Epithelial cell of proximal tubule (primary cell): ENCODE results near the gene SNED1. TPM values are rescaled to one million over a fixed set of nuclear protein-coding genes. Genes with fewer than 3 reads are reported as not detected.

ENCODE experiments used
- DNase-seq: peaks from one replicate; pipeline ENCODE4 v3.0.0-alpha.2; 2011; ENCODE audit warnings: low read depth
- H3K4me3 ChIP-seq: 2 replicates; pipeline ENCODE4 v1.5.1; 2011; ENCODE audit warnings: low read depth, mild to moderate bottlenecking, low read length
- CTCF ChIP-seq: conservative IDR thresholded peaks from 2 replicates; pipeline ENCODE4 v1.5.1; 2012; ENCODE audit warnings: low read depth, mild to moderate bottlenecking, low read length
- total RNA-seq: library from RNA; depleted of rRNA; stranded (reverse); fragments of >200 nt; gene quantifications from 2 replicates; pipeline ENCODE4 v1.2.3, GENCODE V29; 2015

The SNED1 gene
- total RNA-seq, 1 donor from 2014 or later: 0.29 TPM

- no peak overlapping the region for H3K4me3 ChIP-seq
- DNase-seq: no peak
- TF ChIP-seq CTCF: no peak
These were observed 17.0 kb downstream of the SNED1 start for GRCh38 chr2:241015439-241015838.

GRCh38 chr2:241017228-241017940, 19.0 kb downstream of the SNED1 start:
- no peak overlapping the region for H3K4me3 ChIP-seq
- no peak for TF ChIP-seq CTCF
- no peak for DNase-seq

- no peak overlapping the region for H3K4me3 ChIP-seq
- TF ChIP-seq CTCF: no peak
- DNase-seq: no peak
These were observed 19.9 kb downstream of the SNED1 start for GRCh38 chr2:241018051-241018891.

- H3K4me3 ChIP-seq: no peak overlapping the region
- DNase-seq: no peak
- no peak for TF ChIP-seq CTCF
These were observed 21.2 kb downstream of the SNED1 start for GRCh38 chr2:241019441-241020139.

DNA sequence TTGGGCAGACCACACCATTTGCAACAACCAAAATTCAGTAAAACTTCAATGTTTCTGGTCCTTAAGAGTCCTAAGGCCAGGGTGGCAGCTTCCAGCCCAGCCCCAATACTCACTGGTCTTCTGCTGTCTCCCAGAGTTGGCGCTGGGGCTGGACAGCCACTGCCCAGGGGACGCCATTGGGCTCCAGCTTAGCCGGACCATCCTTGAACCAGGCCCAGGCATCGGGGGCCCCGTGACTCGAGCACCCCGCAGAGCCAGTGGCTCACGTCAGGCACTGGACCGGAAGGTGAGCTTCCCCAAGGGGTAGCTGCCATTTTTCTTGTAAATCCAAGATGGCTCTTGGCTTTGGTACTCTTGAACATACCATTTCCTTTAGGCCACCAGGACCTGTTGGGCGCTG, 21.8 kb downstream of the SNED1 start:
- no peak for DNase-seq
- TF ChIP-seq CTCF: no peak
- H3K4me3 ChIP-seq: no peak overlapping the region

DNA sequence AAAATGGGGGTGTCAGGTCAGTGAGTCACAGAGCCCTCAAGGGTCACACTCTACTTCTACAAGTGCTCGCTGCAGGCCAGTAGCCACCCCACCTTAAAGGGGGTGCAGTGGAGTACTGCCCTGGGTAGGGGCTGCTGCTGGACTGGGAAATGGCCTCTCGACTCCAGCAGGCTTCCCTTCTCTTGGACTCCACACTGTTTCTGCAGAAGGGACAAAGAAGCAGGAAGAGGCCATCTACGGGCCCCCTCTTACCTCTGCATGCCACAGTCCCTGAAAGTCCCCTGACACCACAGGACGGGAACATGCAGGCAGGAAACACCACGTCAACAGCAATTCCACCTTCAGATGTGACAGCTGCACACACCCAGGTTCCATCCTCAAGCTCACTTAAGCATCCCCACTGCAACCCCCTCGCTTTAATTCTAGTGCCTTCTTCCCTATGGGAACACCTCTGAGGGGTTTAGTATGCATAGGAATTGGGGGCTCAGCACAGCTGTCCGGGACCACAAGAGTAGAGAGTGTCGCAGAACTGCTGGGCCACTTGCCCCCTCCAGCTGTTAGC, 22.3 kb downstream of the SNED1 start:
- TF ChIP-seq CTCF: no peak
- no peak for DNase-seq
- H3K4me3 ChIP-seq: no peak overlapping the region
